Endothelial cell of umbilical vein (primary cell): Measurements from ENCODE around the gene SDK2. TPM values are rescaled to one million over a fixed set of nuclear protein-coding genes. Genes with fewer than 3 reads are reported as not detected.

Experiments
- BruUV-seq: library from RNA; stranded (reverse); fragments of 400-500 nt; replicated peaks from 2 replicates; lab custom pipeline; 2021; lab: Mats Ljungman, UMichigan
- CTCF ChIA-PET: fragments of 300-600, 350-600 bp; sonication (Branson Sonifier 250); formaldehyde crosslinking; loops from one replicate; lab custom pipeline; 2021; ENCODE audit warnings: antibody characterized with exemption, inconsistent platforms; lab: Charles Lee
- POLR2A ChIA-PET: fragments of 300-600, 350-600 bp; sonication (Branson Sonifier 250); formaldehyde crosslinking; loops from one replicate; lab custom pipeline; 2021; ENCODE audit warnings: antibody characterized with exemption, inconsistent platforms; lab: Charles Lee
- DNase-seq: peaks from one replicate; pipeline ENCODE4 v3.0.0-alpha.2; 2011; ENCODE audit warnings: low read depth, low spot score
- FAIRE-seq: peaks from 2 replicates; lab custom pipeline; 2011; peaks lifted over from hg19 to GRCh38; lab: Jason Lieb, UNC
- H2AFZ ChIP-seq: 2 replicates; pipeline ENCODE4 v1.6.0; 2012; ENCODE audit warnings: low read depth, low read length, control low read depth, inconsistent platforms
- H3K27ac ChIP-seq: 2 replicates; pipeline ENCODE4 v1.5.1; 2011; ENCODE audit warnings: low read depth, mild to moderate bottlenecking, control low read depth, low read length, moderate library complexity; ENCODE audit not compliant: insufficient read depth
- H3K27me3 ChIP-seq, 2 experiments: 2 replicates each; pipeline versions ENCODE4 v1.6.0 to v1.6.1; 2011; ENCODE audit warnings: low read length in 2 of 2, mixed read lengths in 1 of 2; ENCODE audit not compliant: control insufficient read depth in 2 of 2, insufficient read depth in 2 of 2
- H3K36me3 ChIP-seq, 2 experiments: 2 replicates in 1 of 2; 3 replicates in 1 of 2; pipeline ENCODE4 v1.5.1; 2011; ENCODE audit warnings: low read length in 2 of 2, mild to moderate bottlenecking in 1 of 2, moderate library complexity in 1 of 2; ENCODE audit not compliant: control insufficient read depth in 2 of 2, insufficient read depth in 2 of 2; ENCODE audit errors: extremely low read depth in 1 of 2
- H3K4me1 ChIP-seq: 3 replicates; pipeline ENCODE4 v1.5.1; 2011; ENCODE audit warnings: mild to moderate bottlenecking, low read length; ENCODE audit not compliant: control insufficient read depth, insufficient read depth; ENCODE audit errors: extremely low read depth
- H3K4me2 ChIP-seq: 2 replicates; pipeline ENCODE4 v1.6.1; 2011; ENCODE audit warnings: low read length, control low read depth, mixed read lengths; ENCODE audit not compliant: insufficient read depth
- H3K4me3 ChIP-seq, 3 experiments: fragments of 200-600 bp in 1 of 3; sonication (generic), shearing (Covaris generic) in 1 of 3; replicated peaks in 1 of 3; 2 replicates each; pipeline ENCODE4 v1.5.1; 2011 to 2016; ENCODE audit warnings: control low read depth in 3 of 3, low read length in 3 of 3, mild to moderate bottlenecking in 2 of 3, inconsistent platforms in 1 of 3, low read depth in 1 of 3, moderate library complexity in 1 of 3; ENCODE audit not compliant: insufficient read depth in 1 of 3
- H3K79me2 ChIP-seq: 2 replicates; pipeline ENCODE4 v1.6.0; 2012; ENCODE audit warnings: low read length, inconsistent platforms; ENCODE audit not compliant: control insufficient read depth, insufficient read depth
- H3K9ac ChIP-seq: replicated peaks from 2 replicates; pipeline ENCODE3; 2011; ENCODE audit warnings: low read length, control low read depth; ENCODE audit not compliant: insufficient read depth; ENCODE audit errors: extremely low read depth
- H3K9me1 ChIP-seq: replicated peaks from 3 replicates; pipeline ENCODE4 v1.6.0; 2011; ENCODE audit warnings: mild to moderate bottlenecking, low read length; ENCODE audit not compliant: control insufficient read depth, insufficient read depth; ENCODE audit errors: extremely low read depth
- H3K9me3 ChIP-seq: replicated peaks from 2 replicates; pipeline ENCODE4 v1.5.1; 2012; ENCODE audit warnings: low read length, inconsistent platforms; ENCODE audit not compliant: control insufficient read depth, insufficient read depth
- H4K20me1 ChIP-seq: replicated peaks from 2 replicates; pipeline ENCODE3; 2011; ENCODE audit warnings: mild to moderate bottlenecking, low read length; ENCODE audit not compliant: control insufficient read depth, insufficient read depth; ENCODE audit errors: extremely low read depth
- CTCF ChIP-seq, 2 donors: IDR thresholded peaks; 1 replicate in 1 of 2; 2 replicates in 1 of 2; pipeline ENCODE4 v1.5.1; 2011; ENCODE audit warnings: low read length in 2 of 2, mild to moderate bottlenecking in 2 of 2, moderate library complexity in 2 of 2, control low read depth in 1 of 2, inconsistent platforms in 1 of 2, low read depth in 1 of 2; ENCODE audit not compliant: insufficient read depth in 1 of 2; ENCODE audit errors: extremely low read depth in 1 of 2
- EZH2 ChIP-seq: IDR thresholded peaks from 2 replicates; pipeline ENCODE4 v1.6.1; 2012; ENCODE audit warnings: borderline replicate concordance, low read depth, mild to moderate bottlenecking, moderate library complexity, low read length, inconsistent platforms; ENCODE audit not compliant: severe bottlenecking
- FOS ChIP-seq: IDR thresholded peaks from 2 replicates; pipeline ENCODE4 v1.6.1; 2011; ENCODE audit warnings: mild to moderate bottlenecking, low read length, moderate library complexity, borderline replicate concordance; ENCODE audit not compliant: insufficient read depth
- GATA2 ChIP-seq: IDR thresholded peaks from 2 replicates; pipeline ENCODE4 v1.7.0; 2011; ENCODE audit warnings: low read depth, mild to moderate bottlenecking, moderate library complexity, mixed read lengths, low read length; ENCODE audit not compliant: insufficient read length, insufficient read depth
- JUN ChIP-seq: IDR thresholded peaks from 2 replicates; pipeline ENCODE4 v1.6.1; 2011; ENCODE audit warnings: borderline replicate concordance, low read depth; ENCODE audit not compliant: insufficient read length, insufficient read depth
- MAX ChIP-seq: IDR thresholded peaks from 2 replicates; pipeline ENCODE4 v1.6.1; 2011; ENCODE audit not compliant: insufficient read depth, insufficient read length
- MYC ChIP-seq: IDR thresholded peaks from one replicate; pipeline ENCODE4 v1.6.1; 2011; ENCODE audit warnings: mild to moderate bottlenecking, low read depth, low read length
- POLR2A ChIP-seq: IDR thresholded peaks from 2 replicates; pipeline ENCODE4 v1.6.1; 2012; ENCODE audit warnings: low read depth, mild to moderate bottlenecking, control low read depth, low read length
- POLR2AphosphoS5 ChIP-seq: IDR thresholded peaks from 2 replicates; pipeline ENCODE4 v1.6.1; 2012; ENCODE audit warnings: low read depth, mild to moderate bottlenecking, control low read depth, low read length, moderate library complexity; ENCODE audit not compliant: insufficient read depth
- dilution Hi-C: fragments of 300-500 bp; cut with MboI; formaldehyde crosslinking; loops from one replicate; pipeline ENCODE4 v1.15.0; 2019; ENCODE audit warnings: low sequenced_read_pairs; ENCODE audit not compliant: extremely low pct_ligation_motif_present
- intact Hi-C: fragments of 100-400 bp; cut with micrococcal nuclease; formaldehyde crosslinking; loops from one replicate; pipeline ENCODE4 v1.10.0; 2022
- polyA plus RNA-seq, 4 experiments: library from polyadenylated mRNA; depleted of rRNA in 3 of 4; stranded (reverse) in 3 of 4; unstranded in 1 of 4; fragments of >200 nt; gene quantifications; 2 replicates each; pipeline versions ENCODE4 v1.2.1 to v1.2.3, GENCODE V29; 2011 to 2012; ENCODE audit warnings: missing spikeins in 1 of 4
- total RNA-seq: library from RNA; stranded (reverse); gene quantifications from 2 replicates; pipeline ENCODE4 v1.2.3, GENCODE V29; 2021

SDK2 gene
- total and polyA plus RNA-seq, 2 donors (not counting 3 experiments of a cell fraction or from before 2014, with no cell fraction given) = not detected

GRCh38 chr17:73522107-73522506, 122.1 kb downstream of the SDK2 start:
- POLR2A ChIA-PET = no interaction called here
- Histone ChIP-seq H3K4me3 (no peak overlapping the region), H3K9me1 (no peaks in the 10 kb centered on the region), H3K79me2 (no peaks in the 10 kb centered on the region), H3K4me1 (no peaks in the 10 kb centered on the region), H4K20me1 (no peaks in the 10 kb centered on the region), H3K27ac (no peak overlapping the region), H3K4me2 (no peak overlapping the region), H3K9ac (no peak overlapping the region), H3K27me3 (no peaks in the 10 kb centered on the region), H2AFZ (no peak overlapping the region), H3K9me3 (no peaks in the 10 kb centered on the region), H3K36me3 (no peaks in the 10 kb centered on the region)
- CTCF ChIA-PET = no interaction called here
- dilution Hi-C loops (no loop called here), intact Hi-C loops (no loop called here)
- no TSS peak for BruUV-seq
- FAIRE-seq (no peak), DNase-seq (no peak)
- no peak for TF ChIP-seq GATA2
- no peak for TF ChIP-seq MYC
- no peak for TF ChIP-seq POLR2AphosphoS5
- TF ChIP-seq EZH2 = no peak
- TF ChIP-seq POLR2A = no peak
- no peak for TF ChIP-seq JUN
- TF ChIP-seq CTCF (IDR thresholded peaks at IDR 0.05; ENCODE audit: extremely low read depth in 1 of 2, insufficient read depth in 1 of 2, low read depth in 1 of 2, low read length in 2 of 2) = no peak
- TF ChIP-seq MAX = no peak
- TF ChIP-seq FOS = no peak
